Ascending aorta (tissue), 2 donors: ENCODE measurements around the gene B4GALT4. TPM values are rescaled to one million over a fixed set of nuclear protein-coding genes. Genes with fewer than 3 reads are reported as not detected.

ENCODE experiments used
- DNase-seq, 2 donors: peaks; one replicate each; pipeline ENCODE4 v3.0.0-alpha.2; 2019; ENCODE audit warnings: low spot score in 2 of 2
- H3K27ac ChIP-seq, 2 donors: fragments of 200-600 bp; sonication (generic); one replicate each; pipeline ENCODE4 v1.5.1; 2016 to 2017; ENCODE audit warnings: mild to moderate bottlenecking in 1 of 2
- H3K27me3 ChIP-seq: fragments of 200-600 bp; sonication (generic); one replicate; pipeline ENCODE4 v1.5.1; 2017
- H3K36me3 ChIP-seq, 2 donors: fragments of 200-600 bp; sonication (generic); one replicate each; pipeline ENCODE4 v1.5.1; 2016
- H3K4me1 ChIP-seq, 2 donors: fragments of 200-600 bp; sonication (generic); one replicate each; pipeline ENCODE4 v1.5.1; 2016 to 2017; ENCODE audit warnings: mild to moderate bottlenecking in 1 of 2
- H3K4me3 ChIP-seq, 2 donors: fragments of 200-600 bp; sonication (generic); one replicate each; pipeline ENCODE4 v1.5.1; 2016 to 2017; ENCODE audit warnings: mild to moderate bottlenecking in 1 of 2
- H3K9me3 ChIP-seq, 2 donors: fragments of 200-600 bp; sonication (generic); one replicate each; pipeline ENCODE4 v1.5.1; 2016
- intact Hi-C: fragments of 100-400 bp; cut with DNase I; formaldehyde crosslinking; loops from one replicate; pipeline ENCODE4 v1.15.1; 2023
- total RNA-seq: library from RNA; depleted of rRNA; stranded (reverse); fragments of >200 nt; gene quantifications from one replicate; pipeline ENCODE4 v1.1.0, GENCODE V29; 2016
- TF ChIP-seq, protein P1 (sequence below), 3 experiments: fragments of 200-600 bp in 2 of 3; fragments of 450-650 bp in 1 of 3; sonication (generic) in 2 of 3; IDR thresholded peaks; one replicate each; pipeline ENCODE4 v1.5.1; 2016 to 2019; ENCODE audit warnings: antibody characterized with exemption in 3 of 3, mild to moderate bottlenecking in 1 of 3, moderate library complexity in 1 of 3

B4GALT4 gene
- total RNA-seq, 1 donor from 2014 or later: 6.4 TPM

GRCh38 chr3:119184796-119185570, 55.7 kb downstream of the B4GALT4 start:
- TF ChIP-seq, protein P1, sequence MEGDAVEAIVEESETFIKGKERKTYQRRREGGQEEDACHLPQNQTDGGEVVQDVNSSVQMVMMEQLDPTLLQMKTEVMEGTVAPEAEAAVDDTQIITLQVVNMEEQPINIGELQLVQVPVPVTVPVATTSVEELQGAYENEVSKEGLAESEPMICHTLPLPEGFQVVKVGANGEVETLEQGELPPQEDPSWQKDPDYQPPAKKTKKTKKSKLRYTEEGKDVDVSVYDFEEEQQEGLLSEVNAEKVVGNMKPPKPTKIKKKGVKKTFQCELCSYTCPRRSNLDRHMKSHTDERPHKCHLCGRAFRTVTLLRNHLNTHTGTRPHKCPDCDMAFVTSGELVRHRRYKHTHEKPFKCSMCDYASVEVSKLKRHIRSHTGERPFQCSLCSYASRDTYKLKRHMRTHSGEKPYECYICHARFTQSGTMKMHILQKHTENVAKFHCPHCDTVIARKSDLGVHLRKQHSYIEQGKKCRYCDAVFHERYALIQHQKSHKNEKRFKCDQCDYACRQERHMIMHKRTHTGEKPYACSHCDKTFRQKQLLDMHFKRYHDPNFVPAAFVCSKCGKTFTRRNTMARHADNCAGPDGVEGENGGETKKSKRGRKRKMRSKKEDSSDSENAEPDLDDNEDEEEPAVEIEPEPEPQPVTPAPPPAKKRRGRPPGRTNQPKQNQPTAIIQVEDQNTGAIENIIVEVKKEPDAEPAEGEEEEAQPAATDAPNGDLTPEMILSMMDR (IDR thresholded peaks at IDR 0.05): no peak
- Histone ChIP-seq H3K4me3 (no peak overlapping the region), H3K36me3 (no peaks in the 10 kb centered on the region), H3K9me3 (no peaks in the 10 kb centered on the region), H3K27ac (no peak overlapping the region), H3K27me3 (no peaks in the 10 kb centered on the region), H3K4me1 (no peaks in the 10 kb centered on the region)
- no peak for DNase-seq
- intact Hi-C loops: no loop called here

- Histone ChIP-seq H3K4me1 (no peaks in the 10 kb centered on the region), H3K27me3 (no peaks in the 10 kb centered on the region), H3K4me3 (no peak overlapping the region), H3K27ac (no peak overlapping the region), H3K36me3 (no peaks in the 10 kb centered on the region), H3K9me3 (no peaks in the 10 kb centered on the region)
- intact Hi-C loops: no loop called here
- DNase-seq: no peak
- TF ChIP-seq, protein P1 (IDR thresholded peaks at IDR 0.05): no peak
Measured at GRCh38 chr3:119184111-119184510, 56.6 kb downstream of the B4GALT4 start.

DNA sequence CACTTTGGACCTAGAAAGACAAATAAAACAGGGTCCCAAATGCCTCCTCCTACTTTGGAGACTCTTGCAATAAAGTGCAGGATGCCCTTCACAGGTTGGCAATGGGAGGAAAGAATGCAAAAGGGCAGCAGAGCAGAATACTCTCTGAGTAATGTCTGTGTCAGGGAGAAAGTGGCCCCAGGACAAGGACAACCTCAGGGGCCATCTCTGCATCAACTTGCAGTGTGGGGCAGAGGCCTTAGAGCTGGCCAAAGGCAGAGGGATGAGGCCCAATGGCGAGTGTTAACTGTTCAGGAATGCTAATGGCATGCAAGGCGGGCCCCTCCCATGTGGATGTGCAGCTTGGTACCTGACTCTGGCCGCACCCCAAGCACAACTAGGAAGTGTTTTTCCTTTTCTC, 58.9 kb downstream of the B4GALT4 start:
- intact Hi-C loops: no loop called here
- no peaks in the 10 kb centered on the region for H3K27me3 ChIP-seq
- no peak overlapping the region for H3K4me3 ChIP-seq
- TF ChIP-seq, protein P1 (IDR thresholded peaks at IDR 0.05): no peak
- no peak for DNase-seq
- no peaks in the 10 kb centered on the region for H3K36me3 ChIP-seq
- no peak overlapping the region for H3K27ac ChIP-seq
- H3K9me3 ChIP-seq: no peaks in the 10 kb centered on the region
- H3K4me1 ChIP-seq: no peaks in the 10 kb centered on the region

DNA sequence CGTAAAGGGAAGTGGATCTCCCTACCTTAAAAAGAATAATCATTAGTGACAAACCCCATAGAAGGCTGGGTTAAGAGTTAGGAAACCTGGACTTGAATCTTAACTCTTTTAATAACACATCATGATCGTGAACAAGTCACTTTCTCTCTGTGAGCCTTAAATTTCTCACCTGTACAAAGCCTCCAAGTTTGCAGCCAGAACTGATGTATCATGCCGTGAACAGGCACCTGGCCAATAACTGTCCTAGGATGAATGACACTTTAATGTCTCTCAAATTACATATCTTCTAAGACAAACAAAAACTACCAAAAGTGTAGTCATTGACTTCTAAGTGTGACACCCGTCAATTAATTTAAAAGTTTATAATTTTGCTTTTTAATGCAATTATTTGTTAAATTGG, 63.4 kb downstream of the B4GALT4 start:
- TF ChIP-seq, protein P1 (IDR thresholded peaks at IDR 0.05): no peak
- no peak for DNase-seq
- Histone ChIP-seq H3K9me3 (no peaks in the 10 kb centered on the region), H3K27ac (no peak overlapping the region), H3K36me3 (no peaks in the 10 kb centered on the region), H3K4me1 (no peaks in the 10 kb centered on the region), H3K4me3 (no peak overlapping the region), H3K27me3 (no peaks in the 10 kb centered on the region)
- intact Hi-C loops: no loop called here

DNA sequence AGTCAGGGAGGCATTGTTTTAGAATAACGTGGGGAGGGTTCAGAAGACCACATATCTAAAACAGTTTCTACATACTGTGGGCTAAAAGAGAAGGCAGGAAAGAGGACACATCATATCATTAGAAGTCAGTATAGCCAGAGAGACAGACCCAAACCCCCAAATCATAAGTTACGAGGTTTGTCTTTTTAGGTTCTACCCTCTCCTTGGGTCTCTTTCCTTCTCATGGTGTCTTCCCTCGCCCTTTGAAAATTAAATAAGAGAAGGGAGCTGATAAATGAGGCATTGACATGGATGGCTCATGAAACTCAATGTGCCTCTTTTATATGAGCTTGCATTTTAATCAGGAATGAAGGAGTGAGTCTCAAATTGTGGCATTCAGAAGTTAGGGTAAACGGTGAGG, 63.9 kb downstream of the B4GALT4 start:
- Histone ChIP-seq H3K4me1 (no peaks in the 10 kb centered on the region), H3K27me3 (no peaks in the 10 kb centered on the region), H3K9me3 (no peaks in the 10 kb centered on the region), H3K27ac (no peak overlapping the region), H3K36me3 (no peaks in the 10 kb centered on the region), H3K4me3 (no peak overlapping the region)
- intact Hi-C loops: no loop called here
- no peak for DNase-seq
- TF ChIP-seq, protein P1 (IDR thresholded peaks at IDR 0.05): no peak
